ENCODE data around the gene HDLBP.

HDLBP gene

DNA sequence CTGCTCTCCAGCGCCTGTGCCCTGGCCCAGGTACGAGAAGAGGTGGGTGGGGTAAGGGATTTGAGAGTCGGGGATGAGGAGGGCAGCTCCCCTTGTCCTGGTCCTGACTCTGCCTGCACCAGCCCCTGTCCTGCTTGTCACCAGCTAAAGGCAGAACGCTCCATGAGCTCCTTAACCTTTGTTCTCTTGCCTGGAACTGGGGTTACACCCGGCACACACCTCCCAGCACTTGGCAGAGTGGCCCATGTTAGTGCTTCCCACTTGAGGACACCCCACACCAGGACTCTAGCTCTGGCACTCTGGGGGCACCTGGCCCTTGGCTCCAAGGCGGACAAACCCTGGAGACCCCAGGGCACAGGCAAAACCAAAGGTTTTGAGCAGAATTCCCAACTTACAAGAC, 107.8 kb downstream of the HDLBP start:
- no peak overlapping the region for H3K4me3 ChIP-seq (ENCODE audit: low read depth, low read length)
- TF ChIP-seq, protein P1, sequence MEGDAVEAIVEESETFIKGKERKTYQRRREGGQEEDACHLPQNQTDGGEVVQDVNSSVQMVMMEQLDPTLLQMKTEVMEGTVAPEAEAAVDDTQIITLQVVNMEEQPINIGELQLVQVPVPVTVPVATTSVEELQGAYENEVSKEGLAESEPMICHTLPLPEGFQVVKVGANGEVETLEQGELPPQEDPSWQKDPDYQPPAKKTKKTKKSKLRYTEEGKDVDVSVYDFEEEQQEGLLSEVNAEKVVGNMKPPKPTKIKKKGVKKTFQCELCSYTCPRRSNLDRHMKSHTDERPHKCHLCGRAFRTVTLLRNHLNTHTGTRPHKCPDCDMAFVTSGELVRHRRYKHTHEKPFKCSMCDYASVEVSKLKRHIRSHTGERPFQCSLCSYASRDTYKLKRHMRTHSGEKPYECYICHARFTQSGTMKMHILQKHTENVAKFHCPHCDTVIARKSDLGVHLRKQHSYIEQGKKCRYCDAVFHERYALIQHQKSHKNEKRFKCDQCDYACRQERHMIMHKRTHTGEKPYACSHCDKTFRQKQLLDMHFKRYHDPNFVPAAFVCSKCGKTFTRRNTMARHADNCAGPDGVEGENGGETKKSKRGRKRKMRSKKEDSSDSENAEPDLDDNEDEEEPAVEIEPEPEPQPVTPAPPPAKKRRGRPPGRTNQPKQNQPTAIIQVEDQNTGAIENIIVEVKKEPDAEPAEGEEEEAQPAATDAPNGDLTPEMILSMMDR (IDR thresholded peaks at IDR 0.05; ENCODE audit: low read depth, low read length), result no peak

DNA sequence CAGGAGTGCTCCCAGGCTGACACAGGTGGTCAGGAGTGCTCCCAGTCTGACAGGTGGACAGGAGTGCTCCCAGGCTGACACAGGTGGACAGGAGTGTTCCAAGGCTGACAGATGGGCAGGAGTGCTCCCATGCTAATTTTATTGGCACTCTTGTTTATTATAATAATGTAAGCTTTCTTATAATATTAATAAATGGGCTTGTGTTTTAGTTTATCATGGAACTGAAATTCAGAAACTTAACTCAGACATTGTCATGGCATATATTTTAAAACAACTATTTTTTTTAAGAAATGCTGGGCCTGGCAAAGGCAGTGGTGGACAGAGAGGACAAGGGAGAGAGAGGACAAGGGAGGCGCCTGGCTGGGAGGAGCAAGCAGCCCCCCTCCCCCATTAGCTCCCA, 108.3 kb downstream of the HDLBP start:
- TF ChIP-seq, protein P1 (IDR thresholded peaks at IDR 0.05; ENCODE audit: low read depth, low read length), result no peak
- H3K4me3 ChIP-seq (ENCODE audit: low read depth, low read length), result no peak overlapping the region

DNA sequence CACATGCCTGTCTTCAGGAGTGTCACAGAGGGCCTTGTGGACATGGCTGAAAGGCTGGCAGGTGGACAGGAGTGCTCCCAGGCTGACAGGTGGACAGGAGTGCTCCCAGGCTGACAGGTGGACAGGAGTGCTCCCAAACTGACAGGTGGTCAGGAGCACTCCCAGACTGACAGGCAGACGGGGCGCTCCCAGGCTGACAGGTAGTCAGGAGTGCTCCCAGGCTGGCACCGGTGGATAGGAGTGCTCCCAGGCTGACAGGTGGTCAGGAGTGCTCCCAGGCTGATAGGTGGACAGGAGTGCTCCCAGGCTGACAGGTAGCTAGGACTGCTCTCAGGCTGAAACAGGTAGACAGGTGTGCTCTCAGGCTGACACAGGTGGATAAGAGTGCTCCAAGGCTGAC, 110.4 kb downstream of the HDLBP start:
- TF ChIP-seq, protein P1 (IDR thresholded peaks at IDR 0.05; ENCODE audit: low read depth, low read length), result no peak
- H3K4me3 ChIP-seq (ENCODE audit: low read depth, low read length), result no peak overlapping the region

DNA sequence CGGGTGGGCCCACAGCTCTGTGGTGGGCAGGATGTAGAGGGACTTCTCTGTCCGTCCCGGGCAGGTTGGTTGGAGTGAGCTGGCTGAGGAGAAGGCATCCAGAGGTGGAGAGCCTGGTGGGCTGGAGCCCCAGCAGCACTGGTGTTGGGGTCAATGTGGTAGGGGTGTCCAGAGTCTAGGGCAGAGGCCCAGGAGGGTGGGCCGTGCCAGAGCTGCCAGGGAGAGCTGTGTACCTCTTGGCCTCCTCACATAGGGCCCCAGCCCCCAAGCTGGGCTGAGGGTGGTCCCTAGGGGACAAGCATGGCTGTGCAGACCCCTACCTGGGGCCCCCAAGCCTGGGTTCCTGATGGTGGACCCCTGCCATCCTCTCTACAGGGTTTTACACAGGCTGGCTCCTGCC, 111.0 kb downstream of the HDLBP start:
- no peak overlapping the region for H3K4me3 ChIP-seq (ENCODE audit: low read depth, low read length)
- TF ChIP-seq, protein P1 (IDR thresholded peaks at IDR 0.05; ENCODE audit: low read depth, low read length), result no peak

DNA sequence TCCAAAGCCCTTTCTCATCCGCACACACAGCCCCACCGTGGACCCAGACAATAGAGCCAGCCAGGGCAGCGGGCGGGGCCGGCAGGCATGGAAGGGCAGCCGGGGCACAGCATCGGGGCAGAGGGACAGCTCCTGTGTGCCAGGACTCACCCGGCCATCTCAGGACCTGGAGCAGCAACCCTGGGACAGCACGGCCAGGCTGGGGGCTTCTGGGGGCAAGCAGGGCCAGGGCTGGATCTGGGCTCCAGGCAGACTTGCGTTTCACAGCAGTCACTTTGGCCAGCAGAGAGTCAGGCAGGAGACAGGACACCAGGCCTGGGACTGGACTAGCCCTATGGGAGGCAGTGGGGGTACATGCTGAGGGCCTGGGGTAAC, 111.5 kb downstream of the HDLBP start:
- TF ChIP-seq, protein P1 (IDR thresholded peaks at IDR 0.05; ENCODE audit: low read depth, low read length), result no peak
- no peak overlapping the region for H3K4me3 ChIP-seq (ENCODE audit: low read depth, low read length)

DNA sequence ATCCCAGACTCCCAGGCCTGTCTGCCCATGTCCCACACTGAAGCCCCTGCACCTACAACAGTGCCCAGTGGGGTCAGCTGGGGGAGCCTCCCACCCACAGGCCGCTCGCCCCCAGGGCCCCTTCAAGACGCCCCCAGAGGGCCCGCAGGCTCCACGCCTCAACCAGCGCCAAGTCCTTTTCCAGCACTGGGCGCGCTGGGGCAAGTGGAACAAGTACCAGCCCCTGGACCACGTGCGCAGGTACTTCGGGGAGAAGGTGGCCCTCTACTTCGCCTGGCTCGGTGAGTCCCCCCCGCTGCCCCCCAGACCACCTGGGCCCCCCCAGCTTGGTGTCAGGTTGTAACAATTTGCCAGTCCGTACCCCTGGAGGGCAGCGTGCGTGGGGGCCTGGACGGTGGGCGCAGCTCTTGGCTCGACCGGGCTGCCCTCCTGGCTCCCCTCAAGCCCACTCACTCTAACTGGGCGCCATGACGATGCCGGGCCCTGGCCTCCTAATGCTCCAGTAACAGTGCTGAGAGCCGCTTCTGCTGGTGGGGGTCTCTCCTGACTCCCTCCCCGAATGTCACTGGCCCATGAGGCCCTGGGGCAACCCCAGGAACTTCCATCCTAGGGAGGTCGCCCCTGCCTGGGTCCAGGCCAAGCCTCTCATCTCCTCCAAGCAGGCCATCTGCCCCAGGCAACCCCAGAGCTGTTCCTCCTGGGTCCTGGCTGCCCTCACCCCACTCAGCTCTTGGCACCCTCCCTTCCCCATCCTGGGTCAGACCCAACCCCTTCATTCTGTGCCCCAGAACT, 112.1 kb downstream of the HDLBP start:
- H3K4me3 ChIP-seq (ENCODE audit: low read depth, low read length), result no peak overlapping the region
- TF ChIP-seq, protein P1 (IDR thresholded peaks at IDR 0.05; ENCODE audit: low read depth, low read length), result no peak

DNA sequence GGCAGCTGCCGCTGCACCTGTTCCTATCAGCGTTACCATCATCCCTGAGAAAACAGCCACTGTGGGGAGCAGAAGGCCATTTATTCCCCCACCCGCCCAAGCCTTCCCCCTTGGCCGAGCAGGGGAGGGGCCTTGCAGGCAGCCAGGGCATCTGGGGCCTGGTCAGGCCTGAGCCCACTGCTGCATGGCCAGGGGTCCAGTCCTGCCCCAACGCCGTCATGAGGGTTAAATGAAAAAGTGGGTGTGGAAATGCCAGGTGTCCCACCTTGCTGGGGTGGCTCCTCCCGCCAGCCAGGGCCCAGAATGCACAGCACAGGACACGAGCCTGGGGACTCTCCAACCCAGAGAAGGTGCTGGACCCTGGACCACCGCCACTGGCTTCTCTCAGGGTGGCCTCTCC, 112.8 kb downstream of the HDLBP start:
- H3K4me3 ChIP-seq (ENCODE audit: low read depth, low read length), result no peak overlapping the region
- TF ChIP-seq, protein P1 (IDR thresholded peaks at IDR 0.05; ENCODE audit: low read depth, low read length), result no peak

Data from WI38 (cell line).